Thyroid gland (tissue), 4 donors: ENCODE data around the gene GSX2.

Source experiments
- CTCF ChIP-seq, 6 experiments: fragments of 200-600 bp in 3 of 6; fragments of 450-650 bp in 3 of 6; sonication (generic) in 3 of 6; IDR thresholded peaks; one replicate each; pipeline ENCODE4 v1.5.1; 2016 to 2019; ENCODE audit warnings: antibody characterized with exemption in 6 of 6, mild to moderate bottlenecking in 2 of 6, inconsistent platforms in 1 of 6, moderate library complexity in 1 of 6
- POLR2A ChIP-seq, 2 donors: fragments of 450-650 bp; IDR thresholded peaks; one replicate each; pipeline ENCODE4 v1.6.1; 2017; ENCODE audit warnings: antibody characterized with exemption in 2 of 2, mild to moderate bottlenecking in 2 of 2, moderate library complexity in 1 of 2

- TF ChIP-seq POLR2A (IDR thresholded peaks at IDR 0.05) (no peak), CTCF (IDR thresholded peaks at IDR 0.05) (no peak)
Measured at GRCh38 chr4:54061067-54061466, 38.9 kb upstream of the GSX2 start.
